Fibroblast of lung (primary cell): ENCODE data around the gene GNAZ. TPM values are rescaled to one million over a fixed set of nuclear protein-coding genes. Genes with fewer than 3 reads are reported as not detected.
A peak's percentile ranks its signal among the peaks of the same experiment; 100 is the strongest.

Experiments
- DNase-seq, 2 donors: peaks; one replicate each; pipeline versions ENCODE4 v3.0.0 to v3.0.0-alpha.2; 2010; ENCODE audit warnings: low read depth in 2 of 2
- H2AFZ ChIP-seq: 2 replicates; pipeline ENCODE4 v1.5.1; 2012; ENCODE audit warnings: low read length, control low read depth, inconsistent platforms
- H3K27ac ChIP-seq: 2 replicates; pipeline ENCODE4 v1.5.1; 2011; ENCODE audit warnings: low read length, control low read depth; ENCODE audit not compliant: insufficient read depth
- H3K27me3 ChIP-seq: 2 replicates; pipeline ENCODE4 v1.5.1; 2011; ENCODE audit warnings: mild to moderate bottlenecking, low read length; ENCODE audit not compliant: control insufficient read depth, insufficient read depth
- H3K36me3 ChIP-seq: 2 replicates; pipeline ENCODE4 v1.5.1; 2011; ENCODE audit warnings: low read length; ENCODE audit not compliant: control insufficient read depth, insufficient read depth
- H3K4me1 ChIP-seq: 2 replicates; pipeline ENCODE4 v1.5.1; 2011; ENCODE audit warnings: low read length; ENCODE audit not compliant: control insufficient read depth, insufficient read depth; ENCODE audit errors: extremely low read depth
- H3K4me2 ChIP-seq: 2 replicates; pipeline ENCODE4 v1.5.1; 2011; ENCODE audit warnings: low read length, control low read depth; ENCODE audit not compliant: insufficient read depth; ENCODE audit errors: extremely low read depth
- H3K4me3 ChIP-seq, 4 experiments: fragments of 200-600 bp in 1 of 4; sonication (generic) in 1 of 4; replicated peaks in 1 of 4; 2 replicates each; pipeline ENCODE4 v1.5.1; 2011 to 2016; ENCODE audit warnings: low read length in 4 of 4, low read depth in 3 of 4, mild to moderate bottlenecking in 3 of 4, control low read depth in 2 of 4, inconsistent platforms in 1 of 4, mixed read lengths in 1 of 4; ENCODE audit not compliant: insufficient read depth in 1 of 4; ENCODE audit errors: control extremely low read depth in 1 of 4
- H3K79me2 ChIP-seq: 2 replicates; pipeline ENCODE4 v1.5.1; 2012; ENCODE audit warnings: mild to moderate bottlenecking, low read length, inconsistent platforms; ENCODE audit not compliant: control insufficient read depth, insufficient read depth
- H3K9ac ChIP-seq: 2 replicates; pipeline ENCODE4 v1.5.1; 2011; ENCODE audit warnings: mild to moderate bottlenecking, low read length, control low read depth; ENCODE audit not compliant: insufficient read depth
- H3K9me3 ChIP-seq: 2 replicates; pipeline ENCODE4 v1.5.1; 2012; ENCODE audit warnings: low read depth, low read length; ENCODE audit not compliant: control insufficient read depth, insufficient read depth
- H4K20me1 ChIP-seq: 2 replicates; pipeline ENCODE4 v1.5.1; 2011; ENCODE audit warnings: low read length; ENCODE audit not compliant: control insufficient read depth, insufficient read depth; ENCODE audit errors: extremely low read depth
- CTCF ChIP-seq, 2 donors: IDR thresholded peaks in 1 of 2; conservative IDR thresholded peaks in 1 of 2; 1 replicate in 1 of 2; 2 replicates in 1 of 2; pipeline ENCODE4 v1.5.1; 2011 to 2012; ENCODE audit warnings: low read length in 2 of 2, control low read depth in 1 of 2, inconsistent platforms in 1 of 2, low read depth in 1 of 2, mild to moderate bottlenecking in 1 of 2
- EZH2 ChIP-seq: IDR thresholded peaks from 2 replicates; pipeline ENCODE4 v1.5.1; 2012; ENCODE audit warnings: low read length, control low read depth, mild to moderate bottlenecking; ENCODE audit errors: missing control alignments
- polyA plus RNA-seq, 2 donors: library from polyadenylated mRNA; depleted of rRNA in 1 of 2; stranded (reverse) in 1 of 2; unstranded in 1 of 2; fragments of >200 nt; gene quantifications; 2 replicates each; pipeline ENCODE4 v1.2.1, GENCODE V29; 2011 to 2012; ENCODE audit warnings: missing spikeins in 1 of 2
- total RNA-seq: library from RNA; depleted of rRNA; stranded (reverse); fragments of >200 nt; gene quantifications from 2 replicates; pipeline ENCODE4 v1.2.1, GENCODE V29; 2014

The GNAZ gene
- total and polyA plus RNA-seq, 2 donors (not counting 1 experiment from before 2014, with no cell fraction given) = 0.22 to 1.7 TPM

DNA sequence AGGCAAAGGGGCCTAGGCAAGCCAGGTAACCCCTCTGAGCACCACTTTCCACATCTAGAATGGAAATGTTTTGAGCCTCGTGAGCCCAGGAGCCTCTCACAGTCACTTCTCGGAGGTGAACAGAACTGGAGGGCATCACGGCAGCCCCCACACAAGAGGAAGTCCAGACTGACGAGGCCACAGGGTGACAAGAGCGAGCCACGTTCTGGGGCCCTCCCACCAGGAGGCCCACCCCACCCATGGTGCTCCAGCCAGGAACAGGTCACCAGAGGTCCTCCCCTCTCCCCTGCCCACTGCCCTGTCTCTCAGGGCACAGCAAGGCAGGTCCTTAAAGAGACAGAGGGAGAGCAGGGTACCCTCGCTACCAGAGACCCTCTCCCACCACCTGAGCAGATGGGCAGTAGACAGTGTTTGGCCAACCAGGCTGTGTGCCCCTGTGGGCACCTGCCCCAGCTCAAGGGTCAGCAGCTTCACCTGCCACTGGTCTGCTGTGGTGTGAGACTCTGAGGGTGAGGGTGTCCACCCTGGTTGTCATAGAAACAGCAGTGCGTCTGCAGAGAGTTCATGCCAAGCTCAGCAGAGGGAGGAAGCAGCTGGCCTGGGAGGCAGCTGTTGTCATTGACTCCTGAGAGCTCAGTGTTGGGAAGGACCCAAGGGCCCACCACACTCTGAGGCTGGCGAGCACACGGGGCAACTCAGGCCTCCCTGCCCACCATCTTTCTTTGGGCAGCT lies 40.0 kb downstream of the GNAZ start:
- Histone ChIP-seq H3K27me3 (no peaks in the 10 kb centered on the region), H3K27ac (no peak overlapping the region), H3K9me3 (no peaks in the 10 kb centered on the region), H3K36me3 (no peaks in the 10 kb centered on the region), H3K9ac (no peak overlapping the region), H3K79me2 (no peaks in the 10 kb centered on the region), H3K4me2 (no peak overlapping the region), H3K4me1 (no peaks in the 10 kb centered on the region), H2AFZ (no peak overlapping the region), H3K4me3 (no peak overlapping the region), H4K20me1 (no peaks in the 10 kb centered on the region)
- DNase-seq = no peak
- TF ChIP-seq EZH2 = no peak

- H3K36me3 ChIP-seq = no peaks in the 10 kb centered on the region
- H3K27me3 ChIP-seq = no peaks in the 10 kb centered on the region
- TF ChIP-seq CTCF (conservative IDR thresholded peaks at IDR 0.05 in 1 of 2, IDR thresholded peaks at IDR 0.05 in 1 of 2; ENCODE audit: low read depth in 1 of 2, low read length in 2 of 2) (no peak), EZH2 (no peak)
- no peaks in the 10 kb centered on the region for H4K20me1 ChIP-seq
- H3K9me3 ChIP-seq = no peaks in the 10 kb centered on the region
- no peaks in the 10 kb centered on the region for H3K4me1 ChIP-seq
- H3K9ac ChIP-seq = no peak overlapping the region
- no peaks in the 10 kb centered on the region for H3K79me2 ChIP-seq
- H3K4me2 ChIP-seq = no peak overlapping the region
- H2AFZ ChIP-seq = no peak overlapping the region
- H3K27ac ChIP-seq = no peak overlapping the region
- DNase-seq = peak in 1 of 2 donors; percentile 5
- H3K4me3 ChIP-seq = no peak overlapping the region
Measured at GRCh38 chr22:23110922-23111527, 40.7 kb downstream of the GNAZ start.

DNA sequence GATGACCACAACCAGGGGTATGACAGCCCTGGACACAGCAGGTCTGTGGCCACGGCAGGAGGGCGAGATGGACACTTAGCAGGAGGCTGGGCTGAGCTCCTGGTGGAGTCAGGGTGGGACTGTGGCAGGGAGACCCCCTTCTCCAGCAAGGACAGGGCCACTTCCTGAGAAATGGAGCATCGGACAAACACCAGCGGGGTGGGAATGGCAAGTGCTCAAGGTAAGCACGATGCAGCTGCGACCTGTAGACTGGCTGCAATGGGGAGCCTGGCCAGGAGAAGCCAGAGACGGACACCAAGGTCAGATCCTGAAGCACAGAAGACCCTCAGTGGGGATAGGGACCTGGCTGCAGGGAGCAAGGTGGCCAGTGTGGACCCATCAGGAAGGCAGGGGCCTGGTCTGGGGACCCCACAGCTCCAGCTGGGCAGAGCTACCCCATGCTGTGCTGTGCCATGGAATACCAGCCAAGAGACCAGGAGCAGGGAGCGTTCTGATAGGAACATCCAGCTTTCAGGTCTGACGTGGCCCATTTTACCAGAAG lies 42.2 kb downstream of the GNAZ start:
- no peaks in the 10 kb centered on the region for H4K20me1 ChIP-seq
- no peak overlapping the region for H2AFZ ChIP-seq
- H3K27ac ChIP-seq = no peak overlapping the region
- no peak overlapping the region for H3K4me2 ChIP-seq
- TF ChIP-seq CTCF (conservative IDR thresholded peaks at IDR 0.05 in 1 of 2, IDR thresholded peaks at IDR 0.05 in 1 of 2; ENCODE audit: low read depth in 1 of 2, low read length in 2 of 2) (no peak), EZH2 (no peak)
- H3K4me1 ChIP-seq = no peaks in the 10 kb centered on the region
- H3K4me3 ChIP-seq = no peak overlapping the region
- H3K9ac ChIP-seq = no peak overlapping the region
- no peaks in the 10 kb centered on the region for H3K9me3 ChIP-seq
- DNase-seq = no peak
- no peaks in the 10 kb centered on the region for H3K36me3 ChIP-seq
- H3K27me3 ChIP-seq = no peaks in the 10 kb centered on the region
- no peaks in the 10 kb centered on the region for H3K79me2 ChIP-seq
